Glutamatergic neuron (in vitro differentiated cells): Measurements from ENCODE around the gene ADCY5. TPM values are rescaled to one million over a fixed set of nuclear protein-coding genes. Genes with fewer than 3 reads are reported as not detected.

Experiments
- DNase-seq: peaks from one replicate; pipeline ENCODE4 v3.0.0; 2022
- H3K27ac Mint-ChIP-seq: one replicate; pipeline ENCODE4 v1.8.0; 2020; ENCODE audit warnings: mild to moderate bottlenecking, mixed read lengths, inconsistent platforms; ENCODE audit not compliant: unreplicated experiment
- H3K27me3 Mint-ChIP-seq: one replicate; pipeline ENCODE4 v1.8.0; 2020; ENCODE audit warnings: mild to moderate bottlenecking, moderate library complexity, mixed read lengths, inconsistent platforms; ENCODE audit not compliant: unreplicated experiment
- H3K36me3 Mint-ChIP-seq: one replicate; pipeline ENCODE4 v1.8.0; 2020; ENCODE audit warnings: mild to moderate bottlenecking, mixed read lengths, inconsistent platforms; ENCODE audit not compliant: unreplicated experiment
- H3K4me1 Mint-ChIP-seq: one replicate; pipeline ENCODE4 v1.8.0; 2020; ENCODE audit warnings: mild to moderate bottlenecking, low read depth, mixed read lengths, inconsistent platforms; ENCODE audit not compliant: unreplicated experiment
- H3K4me3 Mint-ChIP-seq: one replicate; pipeline ENCODE4 v1.8.0; 2020; ENCODE audit warnings: mild to moderate bottlenecking, mixed read lengths, inconsistent platforms; ENCODE audit not compliant: unreplicated experiment
- H3K9me3 Mint-ChIP-seq: one replicate; pipeline ENCODE4 v1.8.0; 2020; ENCODE audit warnings: mild to moderate bottlenecking, moderate library complexity, mixed read lengths, inconsistent platforms; ENCODE audit not compliant: unreplicated experiment
- CTCF ChIP-seq: fragments of 200-600 bp; sonication (generic); IDR thresholded peaks from one replicate; pipeline ENCODE4 v1.5.0; 2021; ENCODE audit not compliant: partially characterized antibody, unreplicated experiment
- total RNA-seq: library from RNA; stranded (reverse); fragmentation: NEBNext Ultra II Directional; extraction: Animal tissue kit (Norgen Biotek cat#: 25700); gene quantifications from one replicate; pipeline ENCODE4 v1.2.1, GENCODE V29; 2021; ENCODE audit not compliant: unreplicated experiment

The ADCY5 gene
- total RNA-seq, 1 donor from 2014 or later = 2.1 TPM

- peaks cover 4% of the 10 kb centered on the region for H3K27me3 Mint-ChIP-seq
- no peak for TF ChIP-seq CTCF
- H3K27ac Mint-ChIP-seq = no peak overlapping the region
- DNase-seq = no peak
- H3K4me3 Mint-ChIP-seq = no peak overlapping the region
- no peaks in the 10 kb centered on the region for H3K4me1 Mint-ChIP-seq
- H3K9me3 Mint-ChIP-seq = peaks cover 2% of the 10 kb centered on the region
- H3K36me3 Mint-ChIP-seq = peaks cover 9% of the 10 kb centered on the region
These were observed 111.7 kb downstream of the ADCY5 start for GRCh38 chr3:123337226-123337625.

GRCh38 chr3:123336441-123336851 lies 112.4 kb downstream of the ADCY5 start:
- H3K9me3 Mint-ChIP-seq = peaks cover 2% of the 10 kb centered on the region

GRCh38 chr3:123336001-123336400 lies 112.9 kb downstream of the ADCY5 start:
- no peaks in the 10 kb centered on the region for H3K4me1 Mint-ChIP-seq
- H3K9me3 Mint-ChIP-seq = peaks cover 2% of the 10 kb centered on the region
- DNase-seq = no peak
- TF ChIP-seq CTCF = no peak
- H3K4me3 Mint-ChIP-seq = no peak overlapping the region
- H3K27me3 Mint-ChIP-seq = peaks cover 4% of the 10 kb centered on the region
- no peak overlapping the region for H3K27ac Mint-ChIP-seq
- peaks cover 9% of the 10 kb centered on the region for H3K36me3 Mint-ChIP-seq

More at GRCh38 chr3:123336441-123336851, 112.4 kb downstream of the ADCY5 start:
- no peak for DNase-seq
- peaks cover 9% of the 10 kb centered on the region for H3K36me3 Mint-ChIP-seq
- no peaks in the 10 kb centered on the region for H3K4me1 Mint-ChIP-seq
- no peak overlapping the region for H3K27ac Mint-ChIP-seq
- peaks cover 4% of the 10 kb centered on the region for H3K27me3 Mint-ChIP-seq
- H3K4me3 Mint-ChIP-seq = no peak overlapping the region
- no peak for TF ChIP-seq CTCF

- H3K27ac Mint-ChIP-seq = peak overlapping the region; percentile 49
- peaks cover 4% of the 10 kb centered on the region for H3K27me3 Mint-ChIP-seq
- peaks cover 2% of the 10 kb centered on the region for H3K9me3 Mint-ChIP-seq
- H3K4me1 Mint-ChIP-seq = no peaks in the 10 kb centered on the region
- peaks cover 9% of the 10 kb centered on the region for H3K36me3 Mint-ChIP-seq
- TF ChIP-seq CTCF = no peak
- no peak for DNase-seq
- no peak overlapping the region for H3K4me3 Mint-ChIP-seq
These were observed 113.8 kb downstream of the ADCY5 start for GRCh38 chr3:123335007-123335670.

- DNase-seq = no peak
- Mint-ChIP-seq H3K27ac (no peak overlapping the region), H3K9me3 (peaks cover 2% of the 10 kb centered on the region)
These were observed 114.8 kb downstream of the ADCY5 start for GRCh38 chr3:123334056-123334455.

More at GRCh38 chr3:123334056-123334455, 114.8 kb downstream of the ADCY5 start:
- Mint-ChIP-seq H3K4me1 (no peaks in the 10 kb centered on the region), H3K27me3 (peaks cover 6% of the 10 kb centered on the region), H3K36me3 (peaks cover 9% of the 10 kb centered on the region), H3K4me3 (no peak overlapping the region)
- TF ChIP-seq CTCF = no peak
